UCSD-AML1 (cell line): ENCODE results near the gene ARHGEF39.
"Not testable (repeated sequence)": the region's sequence is repeated elsewhere in the genome, so short reads cannot be mapped to it uniquely, and the experiment has no call there.

Experiments
- DNase-seq: peaks from one replicate; lab custom pipeline; 2025; ENCODE audit not compliant: unreplicated experiment; lab: John Stamatoyannopoulos, UW

Gene ARHGEF39

GRCh38 chr9:35628389-35628991, 36.5 kb downstream of the ARHGEF39 start:
- DNase-seq, result no peak

- DNase-seq, result no peak
These were observed 37.4 kb downstream of the ARHGEF39 start for GRCh38 chr9:35627575-35627974.

- DNase-seq, result no peak
These were observed 45.2 kb downstream of the ARHGEF39 start for GRCh38 chr9:35619800-35620158.

- peak; percentile 89 for DNase-seq
These were observed 45.9 kb downstream of the ARHGEF39 start for GRCh38 chr9:35618854-35619799.

GRCh38 chr9:35618325-35618727, 46.7 kb downstream of the ARHGEF39 start, which contains the start of gene CD72:
CD72 (minus strand) TSS chr9:35618413; CDS start chr9:35618303, 110 bp downstream.
- peak; percentile 33 for DNase-seq

- DNase-seq, result no peak
These were observed 47.4 kb downstream of the ARHGEF39 start for GRCh38 chr9:35617548-35617947.

- no peak for DNase-seq
These were observed 48.1 kb downstream of the ARHGEF39 start for GRCh38 chr9:35616681-35617459.

- DNase-seq, result no peak
These were observed 48.9 kb downstream of the ARHGEF39 start for GRCh38 chr9:35615981-35616680.

- no peak for DNase-seq
These were observed 52.2 kb downstream of the ARHGEF39 start for GRCh38 chr9:35612843-35613242.

- DNase-seq, result not testable (repeated sequence)
These were observed 52.9 kb downstream of the ARHGEF39 start for GRCh38 chr9:35612066-35612465.

- DNase-seq, result peak; percentile 23
These were observed 53.7 kb downstream of the ARHGEF39 start for GRCh38 chr9:35611230-35611797.

- no peak for DNase-seq
These were observed 55.2 kb downstream of the ARHGEF39 start for GRCh38 chr9:35609820-35610163.
